Measurements from ENCODE around the gene MEF2A.

Gene MEF2A

GRCh38 chr15:99717161-99718009, 151.6 kb downstream of the MEF2A start:
- Histone ChIP-seq H3K27ac (ENCODE audit: extremely low read depth, low read depth, low read length) (no peak overlapping the region), H3K4me1 (ENCODE audit: control insufficient read depth, insufficient read depth, low read length) (no peaks in the 10 kb centered on the region), H3K36me3 (ENCODE audit: control insufficient read depth in 2 of 2, insufficient read depth in 1 of 2, low read length in 2 of 2) (peaks cover 13 to 40% of the 10 kb centered on the region in 2 experiments), H3K9me3 (ENCODE audit: control insufficient read depth, insufficient read depth, low read depth, low read length) (no peaks in the 10 kb centered on the region), H3K4me3 (ENCODE audit: low read depth, low read length) (no peak overlapping the region)
- no peak for TF ChIP-seq OSR2 (tag by site-specific recombination; IDR thresholded peaks at IDR 0.05)
- no peak for TF ChIP-seq ZNF133 (tag by site-specific recombination; IDR thresholded peaks at IDR 0.05)
- no peak for TF ChIP-seq ZNF23 (tag by site-specific recombination; IDR thresholded peaks at IDR 0.05; ENCODE audit: borderline replicate concordance)
- TF ChIP-seq HIC1 (tag by site-specific recombination; IDR thresholded peaks at IDR 0.05): no peak
- no peak for TF ChIP-seq ZSCAN23 (tag by site-specific recombination; IDR thresholded peaks at IDR 0.05)
- TF ChIP-seq ZNF391 (tag by site-specific recombination; IDR thresholded peaks at IDR 0.05; ENCODE audit: borderline replicate concordance, low read depth): no peak
- TF ChIP-seq HOXC10 (CRISPR knock-in tag; IDR thresholded peaks at IDR 0.05): no peak
- TF ChIP-seq ZNF148 (tag by site-specific recombination; IDR thresholded peaks at IDR 0.05; ENCODE audit: borderline replicate concordance): no peak
- no peak for TF ChIP-seq ZFP69B (tag by site-specific recombination; IDR thresholded peaks at IDR 0.05)
- ChIA-PET CTCF (interaction anchor here (0.5 to 4.0 kb wide), 3 partner anchors 13 to 445 kb away, joined by 4 to 23 read pairs (median 4); no protein-coding TSS in a partner anchor), POLR2A (interaction anchor here (0.5 to 1.7 kb wide), 3 partner anchors 16 to 1535 kb away, joined by 4 to 6 read pairs (median 4); partner anchors contain the start of genes CHSY1 and LYSMD4)

- Histone ChIP-seq H3K4me1 (ENCODE audit: control insufficient read depth, insufficient read depth, low read length) (no peaks in the 10 kb centered on the region), H3K4me3 (ENCODE audit: low read depth, low read length) (no peak overlapping the region), H3K27ac (ENCODE audit: extremely low read depth, low read depth, low read length) (no peak overlapping the region), H3K9me3 (ENCODE audit: control insufficient read depth, insufficient read depth, low read depth, low read length) (no peaks in the 10 kb centered on the region), H3K36me3 (ENCODE audit: control insufficient read depth in 2 of 2, insufficient read depth in 1 of 2, low read length in 2 of 2) (peaks cover 8 to 32% of the 10 kb centered on the region in 2 experiments)
- ChIA-PET POLR2A (interaction anchor here (1.7 kb wide), 1 partner anchor 15 kb away, joined by 6 read pairs; the partner anchor contains the start of gene LYSMD4), CTCF (interaction anchor here (0.9 to 4.0 kb wide), 2 partner anchors 14 to 36 kb away, joined by 3 to 23 read pairs; no protein-coding TSS in a partner anchor)
- TF ChIP-seq ZNF560 (tag by site-specific recombination; IDR thresholded peaks at IDR 0.05; ENCODE audit: borderline replicate concordance): no peak
- no peak for TF ChIP-seq ZNF433 (tag by site-specific recombination; IDR thresholded peaks at IDR 0.05; ENCODE audit: low read depth)
- TF ChIP-seq ZNF521 (tag by site-specific recombination; IDR thresholded peaks at IDR 0.05): no peak
- TF ChIP-seq ZNF585B (tag by site-specific recombination; IDR thresholded peaks at IDR 0.05): no peak
- TF ChIP-seq MYNN (tag by site-specific recombination; IDR thresholded peaks at IDR 0.05; ENCODE audit: borderline replicate concordance): no peak
- no peak for TF ChIP-seq ZNF544 (tag by site-specific recombination; IDR thresholded peaks at IDR 0.05)
- TF ChIP-seq ZNF670 (tag by site-specific recombination; IDR thresholded peaks at IDR 0.05; ENCODE audit: low read depth): no peak
Measured at GRCh38 chr15:99718421-99718820, 152.6 kb downstream of the MEF2A start.

All from HEK293 (cell line).